Measurements from ENCODE around the gene CAV2. TPM values are rescaled to one million over a fixed set of nuclear protein-coding genes. Genes with fewer than 3 reads are reported as not detected.

CAV2 gene
- total RNA-seq, 1 donor from 2014 or later, result 86.8 TPM

DNA sequence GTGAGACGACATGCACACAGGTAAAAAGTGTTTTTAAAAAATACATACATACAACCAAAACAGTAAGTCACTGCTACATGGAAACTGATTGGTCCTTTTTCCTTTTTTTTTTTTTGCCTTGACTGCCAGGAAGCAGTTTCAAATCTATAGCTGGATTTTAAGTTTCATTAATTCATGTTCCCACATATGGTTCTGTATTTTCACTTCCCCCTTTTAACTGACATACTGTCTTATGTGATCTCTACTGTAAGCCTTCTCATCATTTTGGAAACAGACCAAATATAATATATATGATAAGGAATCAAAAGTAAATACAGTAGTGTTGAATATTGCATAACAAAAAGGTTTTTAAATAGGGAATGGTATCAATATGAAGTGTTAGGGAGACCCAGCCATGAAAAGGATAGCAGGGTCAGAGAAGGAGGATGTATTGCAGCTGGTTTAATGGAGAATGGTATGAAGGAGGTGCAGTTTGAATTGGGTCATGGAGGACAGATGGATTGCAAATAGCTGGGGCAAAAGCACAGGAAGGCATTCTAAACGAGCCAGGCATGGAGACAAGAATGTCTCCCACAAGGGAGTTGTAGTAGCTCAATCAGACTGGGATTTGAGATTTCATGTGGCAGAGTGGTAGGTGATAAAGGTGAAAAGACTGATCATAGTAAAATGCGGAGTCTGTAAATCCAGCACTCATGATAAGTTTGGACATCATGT, 30.7 kb downstream of the CAV2 start:
- Mint-ChIP-seq H3K27me3 (ENCODE audit: unreplicated experiment) (no peaks in the 10 kb centered on the region), H3K4me1 (ENCODE audit: unreplicated experiment) (peaks cover 70% of the 10 kb centered on the region), H3K9me3 (ENCODE audit: unreplicated experiment) (no peaks in the 10 kb centered on the region), H3K4me3 (ENCODE audit: unreplicated experiment) (peak overlapping the region; percentile 89), H3K27ac (ENCODE audit: unreplicated experiment) (peak overlapping the region; percentile 56), H3K36me3 (ENCODE audit: unreplicated experiment) (peaks cover 50% of the 10 kb centered on the region)
- DNase-seq (ENCODE audit: extremely low spot score, unreplicated experiment), result no peak
- TF ChIP-seq, protein P1, sequence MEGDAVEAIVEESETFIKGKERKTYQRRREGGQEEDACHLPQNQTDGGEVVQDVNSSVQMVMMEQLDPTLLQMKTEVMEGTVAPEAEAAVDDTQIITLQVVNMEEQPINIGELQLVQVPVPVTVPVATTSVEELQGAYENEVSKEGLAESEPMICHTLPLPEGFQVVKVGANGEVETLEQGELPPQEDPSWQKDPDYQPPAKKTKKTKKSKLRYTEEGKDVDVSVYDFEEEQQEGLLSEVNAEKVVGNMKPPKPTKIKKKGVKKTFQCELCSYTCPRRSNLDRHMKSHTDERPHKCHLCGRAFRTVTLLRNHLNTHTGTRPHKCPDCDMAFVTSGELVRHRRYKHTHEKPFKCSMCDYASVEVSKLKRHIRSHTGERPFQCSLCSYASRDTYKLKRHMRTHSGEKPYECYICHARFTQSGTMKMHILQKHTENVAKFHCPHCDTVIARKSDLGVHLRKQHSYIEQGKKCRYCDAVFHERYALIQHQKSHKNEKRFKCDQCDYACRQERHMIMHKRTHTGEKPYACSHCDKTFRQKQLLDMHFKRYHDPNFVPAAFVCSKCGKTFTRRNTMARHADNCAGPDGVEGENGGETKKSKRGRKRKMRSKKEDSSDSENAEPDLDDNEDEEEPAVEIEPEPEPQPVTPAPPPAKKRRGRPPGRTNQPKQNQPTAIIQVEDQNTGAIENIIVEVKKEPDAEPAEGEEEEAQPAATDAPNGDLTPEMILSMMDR (IDR thresholded peaks at IDR 0.05), result no peak

DNA sequence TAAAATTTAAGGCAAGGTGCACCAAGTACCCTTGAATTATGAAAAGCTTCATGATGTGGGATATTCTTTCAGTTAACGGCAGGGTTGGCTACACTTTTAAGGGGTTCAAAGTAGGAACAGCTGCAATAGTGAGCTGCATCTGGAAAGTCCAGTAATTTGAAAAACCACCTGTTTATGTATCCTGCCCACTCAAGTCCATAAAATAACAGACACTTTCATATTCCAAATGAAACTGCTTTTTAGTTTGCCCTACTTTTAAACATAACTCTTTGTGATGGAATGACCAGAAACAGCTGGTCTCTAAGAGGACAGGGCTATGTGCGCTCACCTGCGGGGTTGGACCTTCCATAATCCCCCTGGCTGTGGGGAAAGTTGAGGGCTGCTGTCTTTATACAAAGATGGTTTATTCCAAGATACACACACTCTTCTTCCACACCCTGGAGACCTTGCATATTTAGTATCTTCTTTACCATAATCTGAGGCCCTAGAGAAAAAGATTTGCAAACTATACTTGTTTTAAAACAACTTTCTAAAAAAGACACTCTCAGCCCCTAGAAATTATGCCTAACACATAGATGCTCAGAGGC, 32.7 kb downstream of the CAV2 start:
- H3K27me3 Mint-ChIP-seq (ENCODE audit: unreplicated experiment), result no peaks in the 10 kb centered on the region
- no peak overlapping the region for H3K4me3 Mint-ChIP-seq (ENCODE audit: unreplicated experiment)
- H3K36me3 Mint-ChIP-seq (ENCODE audit: unreplicated experiment), result peaks cover 58% of the 10 kb centered on the region
- TF ChIP-seq, protein P1 (IDR thresholded peaks at IDR 0.05), result no peak
- peak overlapping the region; percentile 52 for H3K27ac Mint-ChIP-seq (ENCODE audit: unreplicated experiment)
- H3K4me1 Mint-ChIP-seq (ENCODE audit: unreplicated experiment), result peaks cover 73% of the 10 kb centered on the region
- no peak for DNase-seq (ENCODE audit: extremely low spot score, unreplicated experiment)
- H3K9me3 Mint-ChIP-seq (ENCODE audit: unreplicated experiment), result no peaks in the 10 kb centered on the region

DNA sequence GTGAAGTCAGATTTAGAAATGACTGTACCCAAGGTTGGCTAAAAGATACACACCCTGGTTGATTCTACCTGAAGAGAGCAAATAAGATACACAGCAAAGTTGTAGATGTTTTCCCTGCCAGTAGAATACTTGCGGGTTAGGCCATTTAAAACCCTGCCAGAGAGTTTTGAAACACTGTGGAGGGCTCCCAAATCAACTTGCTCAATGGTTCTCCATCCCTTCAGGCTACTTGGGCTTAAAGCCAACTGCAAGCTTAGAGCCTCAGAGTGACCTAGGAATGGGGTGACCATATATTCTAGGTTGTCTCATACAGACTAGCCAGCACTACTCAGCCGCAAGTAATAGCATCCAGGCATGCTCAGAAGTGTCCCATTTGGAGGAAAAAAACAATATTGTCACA, 35.3 kb downstream of the CAV2 start:
- Mint-ChIP-seq H3K36me3 (ENCODE audit: unreplicated experiment) (peaks cover 66% of the 10 kb centered on the region), H3K9me3 (ENCODE audit: unreplicated experiment) (no peaks in the 10 kb centered on the region), H3K4me1 (ENCODE audit: unreplicated experiment) (peaks cover 55% of the 10 kb centered on the region), H3K27ac (ENCODE audit: unreplicated experiment) (peak overlapping the region; percentile 59), H3K27me3 (ENCODE audit: unreplicated experiment) (no peaks in the 10 kb centered on the region), H3K4me3 (ENCODE audit: unreplicated experiment) (no peak overlapping the region)
- TF ChIP-seq, protein P1 (IDR thresholded peaks at IDR 0.05), result no peak
- DNase-seq (ENCODE audit: extremely low spot score, unreplicated experiment), result no peak

DNA sequence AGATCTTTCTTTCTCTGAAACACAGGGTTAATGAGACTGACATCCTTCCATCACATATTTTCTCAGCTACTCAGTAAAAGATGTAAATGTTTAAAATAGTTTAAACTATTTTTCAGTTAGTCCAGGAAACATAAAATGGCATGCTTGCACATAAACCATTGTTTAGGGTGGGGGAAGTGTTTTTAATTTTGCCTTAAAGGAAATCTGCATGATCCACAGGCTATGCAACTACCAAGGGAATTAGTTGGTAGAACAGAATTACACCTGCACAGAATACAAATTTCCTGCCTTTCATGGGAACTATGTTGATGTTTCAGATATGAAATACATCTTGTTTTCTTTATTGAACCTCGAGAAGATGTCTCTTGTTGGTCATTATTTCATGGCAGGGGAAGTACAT, 35.9 kb downstream of the CAV2 start:
- H3K27me3 Mint-ChIP-seq (ENCODE audit: unreplicated experiment), result no peaks in the 10 kb centered on the region
- H3K4me1 Mint-ChIP-seq (ENCODE audit: unreplicated experiment), result peaks cover 55% of the 10 kb centered on the region
- H3K27ac Mint-ChIP-seq (ENCODE audit: unreplicated experiment), result peak overlapping the region; percentile 51
- no peak for DNase-seq (ENCODE audit: extremely low spot score, unreplicated experiment)
- H3K36me3 Mint-ChIP-seq (ENCODE audit: unreplicated experiment), result peaks cover 67% of the 10 kb centered on the region
- no peaks in the 10 kb centered on the region for H3K9me3 Mint-ChIP-seq (ENCODE audit: unreplicated experiment)
- H3K4me3 Mint-ChIP-seq (ENCODE audit: unreplicated experiment), result no peak overlapping the region
- TF ChIP-seq, protein P1 (IDR thresholded peaks at IDR 0.05), result no peak

DNA sequence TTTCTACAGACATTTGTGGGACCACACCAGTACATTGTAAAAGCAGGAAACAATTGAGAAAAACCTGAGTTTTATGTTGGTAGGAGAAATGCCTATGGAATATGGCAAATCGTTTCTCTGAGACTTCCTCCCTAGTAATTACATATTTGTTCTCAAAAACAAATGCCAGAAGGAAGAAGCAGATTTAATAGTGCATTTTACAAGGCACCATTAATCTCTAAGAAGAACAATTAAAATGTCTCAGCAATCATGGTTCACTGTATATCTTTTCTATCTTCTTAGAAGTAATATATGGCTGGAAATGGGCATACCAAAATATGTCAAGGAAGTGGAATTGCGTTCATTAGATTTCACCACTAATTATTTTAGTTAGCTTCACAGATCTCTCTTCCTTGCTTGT, 38.6 kb downstream of the CAV2 start:
- DNase-seq (ENCODE audit: extremely low spot score, unreplicated experiment), result no peak
- TF ChIP-seq, protein P1 (IDR thresholded peaks at IDR 0.05), result no peak
- Mint-ChIP-seq H3K4me1 (ENCODE audit: unreplicated experiment) (peaks cover 61% of the 10 kb centered on the region), H3K9me3 (ENCODE audit: unreplicated experiment) (no peaks in the 10 kb centered on the region), H3K27ac (ENCODE audit: unreplicated experiment) (peak overlapping the region; percentile 76), H3K27me3 (ENCODE audit: unreplicated experiment) (no peaks in the 10 kb centered on the region), H3K36me3 (ENCODE audit: unreplicated experiment) (peaks cover 62% of the 10 kb centered on the region), H3K4me3 (ENCODE audit: unreplicated experiment) (no peak overlapping the region)
